ENCODE measurements around the gene MYCBPAP.

MYCBPAP gene

GRCh38 chr17:50507871-50508572 lies at the start of gene MYCBPAP:
MYCBPAP (plus strand) TSS chr17:50508439; CDS start chr17:50508675, 236 bp downstream.
- Histone ChIP-seq H3K4me3 (ENCODE audit: low read length) (no peak within 1 kb of the TSS), H3K4me1 (ENCODE audit: insufficient read depth, low read length) (peaks cover 11% of the 10 kb centered on the region), H2AFZ (ENCODE audit: low read depth, low read length) (no peak within 1 kb of the TSS), H3K27me3 (ENCODE audit: insufficient read depth, low read length) (peaks cover 19% of the 10 kb centered on the region), H3K9me3 (ENCODE audit: low read length) (no peaks in the 10 kb centered on the region), H3K36me3 (ENCODE audit: insufficient read depth, low read length) (no peaks in the 10 kb centered on the region)

- Histone ChIP-seq H3K9me3 (ENCODE audit: low read length) (no peaks in the 10 kb centered on the region), H3K27me3 (ENCODE audit: insufficient read depth, low read length) (peaks cover 2% of the 10 kb centered on the region), H3K36me3 (ENCODE audit: insufficient read depth, low read length) (no peaks in the 10 kb centered on the region), H2AFZ (ENCODE audit: low read depth, low read length) (no peak overlapping the region), H3K4me1 (ENCODE audit: insufficient read depth, low read length) (no peaks in the 10 kb centered on the region), H3K4me3 (ENCODE audit: low read length) (no peak overlapping the region)
Measured at GRCh38 chr17:50458701-50459676, 49.2 kb upstream of the MYCBPAP start.

GRCh38 chr17:50459756-50460155 lies 48.5 kb upstream of the MYCBPAP start:
- Histone ChIP-seq H3K27me3 (ENCODE audit: insufficient read depth, low read length) (peaks cover 2% of the 10 kb centered on the region), H3K36me3 (ENCODE audit: insufficient read depth, low read length) (no peaks in the 10 kb centered on the region), H3K4me3 (ENCODE audit: low read length) (no peak overlapping the region), H3K9me3 (ENCODE audit: low read length) (no peaks in the 10 kb centered on the region), H2AFZ (ENCODE audit: low read depth, low read length) (no peak overlapping the region), H3K4me1 (ENCODE audit: insufficient read depth, low read length) (no peaks in the 10 kb centered on the region)

GRCh38 chr17:50460831-50461526 lies 47.3 kb upstream of the MYCBPAP start:
- peaks cover 2% of the 10 kb centered on the region for H3K27me3 ChIP-seq (ENCODE audit: insufficient read depth, low read length)
- H3K9me3 ChIP-seq (ENCODE audit: low read length): no peaks in the 10 kb centered on the region
- H2AFZ ChIP-seq (ENCODE audit: low read depth, low read length): no peak overlapping the region
- H3K4me3 ChIP-seq (ENCODE audit: low read length): no peak overlapping the region
- no peaks in the 10 kb centered on the region for H3K4me1 ChIP-seq (ENCODE audit: insufficient read depth, low read length)
- no peaks in the 10 kb centered on the region for H3K36me3 ChIP-seq (ENCODE audit: insufficient read depth, low read length)

GRCh38 chr17:50461550-50462132 lies 46.6 kb upstream of the MYCBPAP start:
- Histone ChIP-seq H3K4me1 (ENCODE audit: insufficient read depth, low read length) (no peaks in the 10 kb centered on the region), H2AFZ (ENCODE audit: low read depth, low read length) (no peak overlapping the region), H3K36me3 (ENCODE audit: insufficient read depth, low read length) (no peaks in the 10 kb centered on the region), H3K9me3 (ENCODE audit: low read length) (no peaks in the 10 kb centered on the region), H3K4me3 (ENCODE audit: low read length) (no peak overlapping the region), H3K27me3 (ENCODE audit: insufficient read depth, low read length) (peaks cover 5% of the 10 kb centered on the region)

GRCh38 chr17:50462446-50462845 lies 45.8 kb upstream of the MYCBPAP start:
- no peak overlapping the region for H2AFZ ChIP-seq (ENCODE audit: low read depth, low read length)
- H3K36me3 ChIP-seq (ENCODE audit: insufficient read depth, low read length): no peaks in the 10 kb centered on the region
- no peaks in the 10 kb centered on the region for H3K4me1 ChIP-seq (ENCODE audit: insufficient read depth, low read length)
- no peaks in the 10 kb centered on the region for H3K9me3 ChIP-seq (ENCODE audit: low read length)
- no peak overlapping the region for H3K4me3 ChIP-seq (ENCODE audit: low read length)
- H3K27me3 ChIP-seq (ENCODE audit: insufficient read depth, low read length): peaks cover 11% of the 10 kb centered on the region

GRCh38 chr17:50464121-50464520 lies 44.1 kb upstream of the MYCBPAP start:
- Histone ChIP-seq H3K4me3 (ENCODE audit: low read length) (no peak overlapping the region), H3K27me3 (ENCODE audit: insufficient read depth, low read length) (peaks cover 21% of the 10 kb centered on the region), H3K36me3 (ENCODE audit: insufficient read depth, low read length) (no peaks in the 10 kb centered on the region), H2AFZ (ENCODE audit: low read depth, low read length) (no peak overlapping the region), H3K4me1 (ENCODE audit: insufficient read depth, low read length) (no peaks in the 10 kb centered on the region), H3K9me3 (ENCODE audit: low read length) (peaks cover 7% of the 10 kb centered on the region)

GRCh38 chr17:50464736-50465135 lies 43.5 kb upstream of the MYCBPAP start:
- Histone ChIP-seq H2AFZ (ENCODE audit: low read depth, low read length) (no peak overlapping the region), H3K36me3 (ENCODE audit: insufficient read depth, low read length) (no peaks in the 10 kb centered on the region), H3K27me3 (ENCODE audit: insufficient read depth, low read length) (peaks cover 26% of the 10 kb centered on the region)

GRCh38 chr17:50465171-50465570 lies 43.1 kb upstream of the MYCBPAP start:
- H3K9me3 ChIP-seq (ENCODE audit: low read length): peaks cover 7% of the 10 kb centered on the region

More at GRCh38 chr17:50464736-50465135, 43.5 kb upstream of the MYCBPAP start:
- H3K4me3 ChIP-seq (ENCODE audit: low read length): no peak overlapping the region
- peaks cover 7% of the 10 kb centered on the region for H3K9me3 ChIP-seq (ENCODE audit: low read length)
- no peaks in the 10 kb centered on the region for H3K4me1 ChIP-seq (ENCODE audit: insufficient read depth, low read length)

GRCh38 chr17:50465635-50466034 lies 42.6 kb upstream of the MYCBPAP start:
- Histone ChIP-seq H3K36me3 (ENCODE audit: insufficient read depth, low read length) (no peaks in the 10 kb centered on the region), H3K4me3 (ENCODE audit: low read length) (no peak overlapping the region), H3K4me1 (ENCODE audit: insufficient read depth, low read length) (no peaks in the 10 kb centered on the region), H2AFZ (ENCODE audit: low read depth, low read length) (no peak overlapping the region), H3K27me3 (ENCODE audit: insufficient read depth, low read length) (peaks cover 32% of the 10 kb centered on the region), H3K9me3 (ENCODE audit: low read length) (peaks cover 7% of the 10 kb centered on the region)

More at GRCh38 chr17:50465171-50465570, 43.1 kb upstream of the MYCBPAP start:
- Histone ChIP-seq H3K27me3 (ENCODE audit: insufficient read depth, low read length) (peaks cover 29% of the 10 kb centered on the region), H2AFZ (ENCODE audit: low read depth, low read length) (no peak overlapping the region), H3K4me1 (ENCODE audit: insufficient read depth, low read length) (no peaks in the 10 kb centered on the region), H3K36me3 (ENCODE audit: insufficient read depth, low read length) (no peaks in the 10 kb centered on the region), H3K4me3 (ENCODE audit: low read length) (no peak overlapping the region)

GRCh38 chr17:50466371-50467113 lies 41.7 kb upstream of the MYCBPAP start:
- Histone ChIP-seq H2AFZ (ENCODE audit: low read depth, low read length) (no peak overlapping the region), H3K27me3 (ENCODE audit: insufficient read depth, low read length) (peaks cover 41% of the 10 kb centered on the region), H3K9me3 (ENCODE audit: low read length) (peaks cover 7% of the 10 kb centered on the region), H3K4me1 (ENCODE audit: insufficient read depth, low read length) (no peaks in the 10 kb centered on the region), H3K4me3 (ENCODE audit: low read length) (no peak overlapping the region), H3K36me3 (ENCODE audit: insufficient read depth, low read length) (no peaks in the 10 kb centered on the region)
